Gastroesophageal sphincter (tissue), 4 donors: ENCODE measurements around the gene SERPINI1. TPM values are rescaled to one million over a fixed set of nuclear protein-coding genes. Genes with fewer than 3 reads are reported as not detected.

Source experiments
- ATAC-seq: fragments of 150-250 bp; one replicate; pipeline ENCODE4 v1.9.1; 2016; ENCODE audit warnings: mild to moderate bottlenecking, moderate library complexity
- H3K27ac ChIP-seq, 4 donors: fragments of 200-600 bp; sonication (generic) in 3 of 4; 1 replicate in 3 of 4; 2 replicates in 1 of 4; pipeline ENCODE4 v1.5.1; 2016 to 2019
- H3K27me3 ChIP-seq: fragments of 200-600 bp; sonication (generic); one replicate; pipeline ENCODE4 v1.5.1; 2019
- H3K36me3 ChIP-seq, 2 donors: fragments of 200-600 bp; sonication (generic); one replicate each; pipeline ENCODE4 v1.5.1; 2019; ENCODE audit warnings: control low read depth in 1 of 2
- H3K4me1 ChIP-seq, 3 donors: fragments of 200-600 bp; sonication (generic); 1 replicate in 2 of 3; 2 replicates in 1 of 3; pipeline ENCODE4 v1.5.1; 2016 to 2019; ENCODE audit warnings: control low read depth in 2 of 3
- H3K4me3 ChIP-seq, 2 donors: fragments of 200-600 bp; sonication (generic); one replicate each; pipeline ENCODE4 v1.5.1; 2019; ENCODE audit warnings: mild to moderate bottlenecking in 1 of 2, moderate library complexity in 1 of 2
- H3K9me3 ChIP-seq, 3 donors: fragments of 200-600 bp; sonication (generic); one replicate each; pipeline ENCODE4 v1.5.1; 2017 to 2019; ENCODE audit warnings: control low read depth in 2 of 3
- EP300 ChIP-seq: sonication (generic); formaldehyde crosslinking; IDR thresholded peaks from one replicate; pipeline ENCODE4 v1.6.1; 2017; ENCODE audit warnings: antibody characterized with exemption, mild to moderate bottlenecking
- POLR2A ChIP-seq, 2 donors: fragments of 450-650 bp; IDR thresholded peaks; one replicate each; pipeline ENCODE4 v1.6.1; 2017; ENCODE audit warnings: antibody characterized with exemption in 2 of 2, mild to moderate bottlenecking in 2 of 2, moderate library complexity in 1 of 2
- POLR2AphosphoS5 ChIP-seq: sonication (generic); formaldehyde crosslinking; IDR thresholded peaks from one replicate; pipeline ENCODE4 v1.6.1; 2017; ENCODE audit warnings: antibody characterized with exemption
- WGBS, 2 donors: methylation state at CpG; one replicate each; pipeline ENCODE4 v1.1.5; 2018; ENCODE audit warnings: low coverage in 1 of 2; 5-methylcytosine and 5-hydroxymethylcytosine counted together
- total RNA-seq, 4 donors: library from RNA; depleted of rRNA; stranded (reverse); fragments of >200 nt; gene quantifications; one replicate each; pipeline ENCODE4 v1.1.0, GENCODE V29; 2016
- TF ChIP-seq, protein P1 (sequence below), 4 experiments: fragments of 200-600 bp in 2 of 4; fragments of 450-650 bp in 2 of 4; sonication (generic) in 1 of 4; IDR thresholded peaks; one replicate each; pipeline ENCODE4 v1.5.1; 2017 to 2019; ENCODE audit warnings: antibody characterized with exemption in 4 of 4, mild to moderate bottlenecking in 2 of 4, moderate library complexity in 2 of 4

Gene SERPINI1
- total RNA-seq, 4 donors from 2014 or later = 1.6 to 13.1 (median 4.9) TPM

DNA sequence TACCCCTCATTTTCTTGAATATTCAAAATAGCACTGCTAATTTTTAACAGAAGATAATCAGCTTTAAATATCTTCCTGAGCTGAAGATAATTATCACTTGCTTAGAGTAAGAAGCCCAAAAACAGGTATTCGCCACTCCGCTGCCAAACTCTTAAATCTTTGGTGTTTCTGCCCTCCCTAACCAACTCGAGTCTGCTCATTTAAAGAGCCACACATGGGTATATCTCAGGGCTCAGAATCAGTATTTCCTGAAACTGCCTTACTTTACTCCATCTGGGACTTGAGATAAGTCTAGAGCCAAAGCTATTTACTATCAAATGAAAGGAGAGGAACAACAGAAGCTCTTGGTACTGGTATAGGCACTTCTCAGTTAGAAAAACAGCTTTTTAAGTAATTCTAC is 11.6 kb upstream of the SERPINI1 start:
- H3K4me3 ChIP-seq = no peak overlapping the region
- ATAC-seq = no peak
- no peak for TF ChIP-seq EP300
- no peak for TF ChIP-seq POLR2A (IDR thresholded peaks at IDR 0.05)
- TF ChIP-seq, protein P1, sequence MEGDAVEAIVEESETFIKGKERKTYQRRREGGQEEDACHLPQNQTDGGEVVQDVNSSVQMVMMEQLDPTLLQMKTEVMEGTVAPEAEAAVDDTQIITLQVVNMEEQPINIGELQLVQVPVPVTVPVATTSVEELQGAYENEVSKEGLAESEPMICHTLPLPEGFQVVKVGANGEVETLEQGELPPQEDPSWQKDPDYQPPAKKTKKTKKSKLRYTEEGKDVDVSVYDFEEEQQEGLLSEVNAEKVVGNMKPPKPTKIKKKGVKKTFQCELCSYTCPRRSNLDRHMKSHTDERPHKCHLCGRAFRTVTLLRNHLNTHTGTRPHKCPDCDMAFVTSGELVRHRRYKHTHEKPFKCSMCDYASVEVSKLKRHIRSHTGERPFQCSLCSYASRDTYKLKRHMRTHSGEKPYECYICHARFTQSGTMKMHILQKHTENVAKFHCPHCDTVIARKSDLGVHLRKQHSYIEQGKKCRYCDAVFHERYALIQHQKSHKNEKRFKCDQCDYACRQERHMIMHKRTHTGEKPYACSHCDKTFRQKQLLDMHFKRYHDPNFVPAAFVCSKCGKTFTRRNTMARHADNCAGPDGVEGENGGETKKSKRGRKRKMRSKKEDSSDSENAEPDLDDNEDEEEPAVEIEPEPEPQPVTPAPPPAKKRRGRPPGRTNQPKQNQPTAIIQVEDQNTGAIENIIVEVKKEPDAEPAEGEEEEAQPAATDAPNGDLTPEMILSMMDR (IDR thresholded peaks at IDR 0.05) = no peak
- no peak for TF ChIP-seq POLR2AphosphoS5
- no peaks in the 10 kb centered on the region for H3K27me3 ChIP-seq
- 79 to 83% methylated on average over 3 of the region's 3 CpGs for whole genome bisulfite sequencing, 2 donors
- no peak overlapping the region for H3K27ac ChIP-seq
- peaks cover 0 to 44% (median 6%) of the 10 kb centered on the region in 3 donors for H3K4me1 ChIP-seq
- H3K36me3 ChIP-seq = peaks cover 0 to 19% of the 10 kb centered on the region in 2 donors
- no peaks in the 10 kb centered on the region for H3K9me3 ChIP-seq

DNA sequence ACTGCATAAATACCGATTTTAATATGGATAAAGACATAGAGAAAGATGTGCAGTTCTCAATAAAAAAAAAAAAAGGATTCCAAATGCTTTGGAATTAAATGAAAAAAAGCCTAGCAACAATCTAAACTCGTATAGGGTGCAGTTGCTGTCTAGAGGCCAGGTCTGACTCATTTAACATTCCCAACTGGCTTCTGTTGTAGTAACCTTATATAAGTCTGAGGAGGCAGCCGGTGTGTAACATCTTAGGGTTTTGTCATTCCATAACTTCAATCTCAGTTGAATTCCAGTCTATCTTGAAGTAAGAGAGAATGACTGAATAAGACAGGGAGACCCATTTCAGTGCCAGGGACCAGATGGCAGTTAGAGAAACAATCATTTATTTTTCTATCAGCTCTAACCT is 7.3 kb upstream of the SERPINI1 start:
- no peak for ATAC-seq
- peaks cover 0 to 68% (median 6%) of the 10 kb centered on the region in 3 donors for H3K4me1 ChIP-seq
- TF ChIP-seq POLR2AphosphoS5 (no peak), POLR2A (IDR thresholded peaks at IDR 0.05) (no peak)
- TF ChIP-seq, protein P1 (IDR thresholded peaks at IDR 0.05) = no peak
- H3K36me3 ChIP-seq = peaks cover 0 to 3% of the 10 kb centered on the region in 2 donors
- WGBS, 2 donors = 34 to 56% methylated on average over 3 of the region's 3 CpGs
- H3K27ac ChIP-seq = no peak overlapping the region
- H3K4me3 ChIP-seq = no peak overlapping the region
- H3K27me3 ChIP-seq = no peaks in the 10 kb centered on the region
- H3K9me3 ChIP-seq = no peaks in the 10 kb centered on the region

DNA sequence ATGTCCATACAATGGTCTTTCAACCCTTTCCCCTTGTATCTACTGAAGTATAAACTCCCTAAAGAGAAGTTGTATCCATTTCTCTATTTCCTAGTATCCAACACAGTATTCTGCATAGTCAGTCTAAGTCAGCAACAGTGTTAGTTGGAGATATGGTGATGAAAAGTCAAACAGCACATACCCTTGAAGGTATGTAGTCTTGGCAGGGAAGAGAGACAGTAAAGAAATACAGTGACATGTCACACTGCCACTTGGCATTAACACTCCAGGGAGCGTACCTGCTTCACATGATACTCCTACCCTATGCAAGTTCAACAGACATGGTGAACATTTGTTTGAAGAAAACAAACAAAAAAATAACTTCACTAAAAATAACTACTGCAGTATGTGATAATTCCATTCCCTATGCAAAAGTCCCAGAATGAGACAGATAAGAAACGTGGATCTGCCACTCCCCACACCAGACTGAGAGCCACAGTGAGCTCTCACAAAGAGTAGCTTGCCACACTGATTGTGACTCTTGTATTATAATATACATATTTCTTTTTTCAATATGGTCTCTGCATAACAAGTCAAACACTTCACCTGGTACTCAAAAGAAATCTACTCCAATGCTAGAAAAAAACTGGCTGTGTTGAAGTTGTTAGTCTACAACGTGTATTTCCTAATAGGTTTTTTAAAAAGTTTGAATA is 6.7 kb upstream of the SERPINI1 start:
- ATAC-seq = no peak
- TF ChIP-seq POLR2AphosphoS5 = no peak
- TF ChIP-seq, protein P1 (IDR thresholded peaks at IDR 0.05) = no peak
- TF ChIP-seq EP300 = no peak
- TF ChIP-seq POLR2A (IDR thresholded peaks at IDR 0.05) = no peak
- Histone ChIP-seq H3K27me3 (no peaks in the 10 kb centered on the region), H3K9me3 (no peaks in the 10 kb centered on the region), H3K4me1 (peaks cover 0 to 68% (median 10%) of the 10 kb centered on the region in 3 donors), H3K36me3 (no peaks in the 10 kb centered on the region), H3K27ac (no peak overlapping the region), H3K4me3 (no peak overlapping the region)
- 58 to 60% methylated on average over 3 of the region's 3 CpGs for WGBS, 2 donors

DNA sequence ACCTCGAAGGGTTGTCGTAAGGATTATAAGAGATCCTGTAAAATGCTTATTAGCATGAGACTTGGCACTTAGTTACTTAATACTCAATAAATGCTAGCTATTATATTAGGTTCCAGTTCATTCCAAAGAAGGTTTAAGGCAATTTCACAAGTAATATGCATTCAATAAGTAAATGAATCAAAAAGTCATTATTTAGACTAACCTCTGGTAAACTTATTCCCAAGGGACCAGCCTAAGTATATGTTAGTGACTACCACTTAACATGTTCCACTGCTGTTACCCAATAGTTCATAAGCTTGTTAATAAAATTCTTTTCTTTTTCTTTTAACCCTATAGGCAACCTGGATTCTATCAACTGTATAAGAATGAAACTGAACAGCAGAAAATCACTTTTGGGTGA is 5.9 kb upstream of the SERPINI1 start:
- Histone ChIP-seq H3K27me3 (no peaks in the 10 kb centered on the region), H3K36me3 (no peaks in the 10 kb centered on the region), H3K9me3 (no peaks in the 10 kb centered on the region), H3K4me3 (no peak overlapping the region), H3K27ac (no peak overlapping the region), H3K4me1 (peaks cover 0 to 64% (median 10%) of the 10 kb centered on the region in 3 donors)
- ATAC-seq = no peak
- 79 to 100% methylated on average over 2 of the region's 2 CpGs for WGBS, 2 donors
- no peak for TF ChIP-seq EP300
- TF ChIP-seq, protein P1 (IDR thresholded peaks at IDR 0.05) = no peak

DNA sequence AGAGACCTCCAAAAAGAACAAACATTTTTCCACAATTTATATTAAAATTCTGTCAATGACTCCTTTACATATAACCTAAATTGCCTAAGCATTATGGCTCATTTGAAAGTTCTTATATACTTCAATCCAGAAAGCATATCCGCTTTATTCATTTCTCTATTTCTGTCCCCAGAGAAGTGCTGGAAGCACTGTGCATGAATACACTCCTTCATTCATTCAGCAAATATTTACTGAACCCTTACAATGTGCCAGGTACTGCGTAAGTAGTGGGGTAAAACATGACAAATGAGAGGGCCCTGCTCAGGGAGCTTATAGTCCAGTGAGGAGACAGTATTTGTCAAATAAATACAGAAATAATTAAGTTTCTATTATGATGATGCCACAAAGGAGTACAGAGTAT is 4.1 kb upstream of the SERPINI1 start:
- TF ChIP-seq POLR2AphosphoS5 (no peak), EP300 (no peak), POLR2A (IDR thresholded peaks at IDR 0.05) (no peak)
- TF ChIP-seq, protein P1 (IDR thresholded peaks at IDR 0.05) = no peak
- H3K4me1 ChIP-seq = peaks cover 0 to 66% (median 10%) of the 10 kb centered on the region in 3 donors
- no peak overlapping the region for H3K4me3 ChIP-seq
- no peak overlapping the region for H3K27ac ChIP-seq
- 81 to 91% methylated on average over 2 of the region's 2 CpGs for WGBS, 2 donors
- no peaks in the 10 kb centered on the region for H3K36me3 ChIP-seq
- no peaks in the 10 kb centered on the region for H3K27me3 ChIP-seq
- ATAC-seq = no peak
- H3K9me3 ChIP-seq = no peaks in the 10 kb centered on the region
